Body of pancreas (tissue), 4 donors: ENCODE data around the gene PRXL2A.

Experiments used
- CTCF ChIP-seq, 7 experiments: fragments of 450-650 bp in 4 of 7; fragments of 200-600 bp in 3 of 7; sonication (generic) in 3 of 7; IDR thresholded peaks; one replicate each; pipeline ENCODE4 v1.5.1; 2016 to 2019; ENCODE audit warnings: antibody characterized with exemption in 7 of 7
- POLR2A ChIP-seq, 3 donors: fragments of 450-650 bp; IDR thresholded peaks; one replicate each; pipeline ENCODE4 v1.6.1; 2016; ENCODE audit warnings: antibody characterized with exemption in 3 of 3, mild to moderate bottlenecking in 2 of 3

GRCh38 chr10:80394358-80394916 is 13.9 kb upstream of the PRXL2A start:
- TF ChIP-seq CTCF (IDR thresholded peaks at IDR 0.05) (no peak), POLR2A (IDR thresholded peaks at IDR 0.05) (no peak)
